Measurements from ENCODE around the gene SMOC2. TPM values are rescaled to one million over a fixed set of nuclear protein-coding genes. Genes with fewer than 3 reads are reported as not detected.

SMOC2 gene
- total and polyA plus RNA-seq, 2 of the 4 experiments (the other 2 are of a cell fraction): not detected

DNA sequence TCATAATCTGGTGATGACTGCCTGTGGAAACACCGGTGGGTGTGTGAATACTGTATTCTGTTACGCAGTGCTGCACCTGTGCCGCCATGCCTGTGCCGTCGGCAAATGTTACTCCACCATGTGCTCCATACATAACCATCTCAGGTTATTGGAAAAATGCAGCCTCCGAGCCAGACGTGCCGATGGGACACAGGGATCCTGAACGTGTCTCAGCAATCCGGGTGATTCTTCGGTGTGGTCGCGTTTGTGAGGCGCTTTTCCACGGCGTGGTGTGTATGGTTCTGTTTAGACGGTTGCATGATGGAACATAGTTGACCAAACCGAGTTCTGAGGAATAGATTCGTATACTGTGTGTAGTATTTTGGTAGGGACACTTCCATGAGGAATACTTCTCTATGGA is 130.3 kb downstream of the SMOC2 start:
- H2BK15ac ChIP-seq (ENCODE audit: low read depth, low read length): no peak overlapping the region
- ATAC-seq (ENCODE audit: low read depth): no peak
- no peak overlapping the region for H3K56ac ChIP-seq (ENCODE audit: extremely low read depth, insufficient read depth, low read length)
- BruUV-seq (replicated peaks): no TSS peak
- H4K8ac ChIP-seq (ENCODE audit: low read depth in 2 of 2, low read length in 2 of 2): no peak overlapping the region
- intact Hi-C loops (cut with micrococcal nuclease) (no loop called here), dilution Hi-C loops (cut with HindIII; ENCODE audit: low sequenced_read_pairs, unreplicated experiment) (no loop called here), in situ Hi-C loops (cut with MboI; ENCODE audit: low sequenced_read_pairs) (no loop called here)
- no peak overlapping the region for H3K23ac ChIP-seq (ENCODE audit: low read depth, low read length)
- H2AK5ac ChIP-seq (ENCODE audit: low read depth, low read length): no peak overlapping the region
- H3K4ac ChIP-seq (ENCODE audit: low read depth, low read length): no peak overlapping the region
- no peak overlapping the region for H2AK9ac ChIP-seq (replicated peaks; ENCODE audit: low read depth, low read length, poor library complexity)
- POLR2A ChIA-PET (ENCODE audit: unreplicated experiment): no interaction called here
- no peak overlapping the region for H4K5ac ChIP-seq (ENCODE audit: low read depth, low read length)
- no peak overlapping the region for H2AFZ ChIP-seq (replicated peaks; ENCODE audit: low read length, poor library complexity)
- H3K27me3 ChIP-seq (ENCODE audit: control insufficient read depth, insufficient read depth, low read length): no peaks in the 10 kb centered on the region
- no peaks in the 10 kb centered on the region for H4K20me1 ChIP-seq (ENCODE audit: insufficient read depth, low read length)
- no peak overlapping the region for H3K4me3 ChIP-seq (ENCODE audit: insufficient read depth, low read depth, low read length)
- H3K79me1 ChIP-seq (ENCODE audit: low read depth in 1 of 2, low read length in 2 of 2): no peaks in the 10 kb centered on the region
- no peak overlapping the region for H3K9ac ChIP-seq (ENCODE audit: low read depth, low read length)
- no peak overlapping the region for H2BK120ac ChIP-seq (ENCODE audit: low read depth, low read length)
- 93% methylated on average over 8 of the region's 19 CpGs; no CpG with 5 or more reads in 1 of the 2 experiments for WGBS, 2 experiments (ENCODE audit: extremely low coverage in 2 of 2, insufficient read length in 1 of 2)
- no peak overlapping the region for H3K27ac ChIP-seq (ENCODE audit: insufficient read depth, low read length)
- no peak overlapping the region for H3K14ac ChIP-seq (replicated peaks; ENCODE audit: low read depth, low read length)
- no peak overlapping the region for H2BK20ac ChIP-seq (ENCODE audit: low read depth, low read length)
- CTCF ChIA-PET: no interaction called here
- peaks cover 48% of the 10 kb centered on the region for H3K9me3 ChIP-seq (ENCODE audit: control insufficient read depth, insufficient read depth, low read length)
- H2BK5ac ChIP-seq (ENCODE audit: low read depth, low read length, poor library complexity, severe bottlenecking): no peak overlapping the region
- no peak overlapping the region for H4K91ac ChIP-seq (ENCODE audit: insufficient read depth, low read depth, low read length)
- no peaks in the 10 kb centered on the region for H3K9me1 ChIP-seq (ENCODE audit: insufficient read depth, low read length)
- no peak overlapping the region for H3K18ac ChIP-seq (ENCODE audit: low read depth, low read length)
- no peaks in the 10 kb centered on the region for H3K36me3 ChIP-seq (ENCODE audit: control insufficient read depth, insufficient read depth, low read length)
- H3K4me2 ChIP-seq (ENCODE audit: low read depth, low read length): no peak overlapping the region
- H3K4me1 ChIP-seq (ENCODE audit: control insufficient read depth, insufficient read depth, low read length): no peaks in the 10 kb centered on the region
- no peak for TF ChIP-seq USF2 (IDR thresholded peaks at IDR 0.05; ENCODE audit: low read depth, low read length)
- TF ChIP-seq SMC3 (IDR thresholded peaks at IDR 0.05; ENCODE audit: low read depth, low read length): no peak
- TF ChIP-seq RCOR1 (IDR thresholded peaks at IDR 0.05; ENCODE audit: insufficient replicate concordance, low read length): no peak
- no peak for TF ChIP-seq MAFK (IDR thresholded peaks at IDR 0.05; ENCODE audit: low read depth, low read length)
- TF ChIP-seq RAD21 (IDR thresholded peaks at IDR 0.05; ENCODE audit: low read length): no peak
- no peak for TF ChIP-seq NFE2L2 (IDR thresholded peaks at IDR 0.05; ENCODE audit: low read depth, low read length)
- TF ChIP-seq POLR2A (IDR thresholded peaks at IDR 0.05; ENCODE audit: low read depth, low read length): no peak
- TF ChIP-seq MAZ (IDR thresholded peaks at IDR 0.05; ENCODE audit: borderline replicate concordance, low read depth, low read length): no peak
- TF ChIP-seq CHD1 (IDR thresholded peaks at IDR 0.05; ENCODE audit: low read depth, low read length): no peak
- TF ChIP-seq, protein P1, sequence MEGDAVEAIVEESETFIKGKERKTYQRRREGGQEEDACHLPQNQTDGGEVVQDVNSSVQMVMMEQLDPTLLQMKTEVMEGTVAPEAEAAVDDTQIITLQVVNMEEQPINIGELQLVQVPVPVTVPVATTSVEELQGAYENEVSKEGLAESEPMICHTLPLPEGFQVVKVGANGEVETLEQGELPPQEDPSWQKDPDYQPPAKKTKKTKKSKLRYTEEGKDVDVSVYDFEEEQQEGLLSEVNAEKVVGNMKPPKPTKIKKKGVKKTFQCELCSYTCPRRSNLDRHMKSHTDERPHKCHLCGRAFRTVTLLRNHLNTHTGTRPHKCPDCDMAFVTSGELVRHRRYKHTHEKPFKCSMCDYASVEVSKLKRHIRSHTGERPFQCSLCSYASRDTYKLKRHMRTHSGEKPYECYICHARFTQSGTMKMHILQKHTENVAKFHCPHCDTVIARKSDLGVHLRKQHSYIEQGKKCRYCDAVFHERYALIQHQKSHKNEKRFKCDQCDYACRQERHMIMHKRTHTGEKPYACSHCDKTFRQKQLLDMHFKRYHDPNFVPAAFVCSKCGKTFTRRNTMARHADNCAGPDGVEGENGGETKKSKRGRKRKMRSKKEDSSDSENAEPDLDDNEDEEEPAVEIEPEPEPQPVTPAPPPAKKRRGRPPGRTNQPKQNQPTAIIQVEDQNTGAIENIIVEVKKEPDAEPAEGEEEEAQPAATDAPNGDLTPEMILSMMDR (conservative IDR thresholded peaks at IDR 0.05; ENCODE audit: low read depth, low read length): no peak
- TF ChIP-seq MXI1 (IDR thresholded peaks at IDR 0.05; ENCODE audit: borderline replicate concordance, low read depth, low read length): no peak
- TF ChIP-seq FOS (IDR thresholded peaks at IDR 0.05; ENCODE audit: low read depth, low read length): no peak
- TF ChIP-seq, protein P2, sequence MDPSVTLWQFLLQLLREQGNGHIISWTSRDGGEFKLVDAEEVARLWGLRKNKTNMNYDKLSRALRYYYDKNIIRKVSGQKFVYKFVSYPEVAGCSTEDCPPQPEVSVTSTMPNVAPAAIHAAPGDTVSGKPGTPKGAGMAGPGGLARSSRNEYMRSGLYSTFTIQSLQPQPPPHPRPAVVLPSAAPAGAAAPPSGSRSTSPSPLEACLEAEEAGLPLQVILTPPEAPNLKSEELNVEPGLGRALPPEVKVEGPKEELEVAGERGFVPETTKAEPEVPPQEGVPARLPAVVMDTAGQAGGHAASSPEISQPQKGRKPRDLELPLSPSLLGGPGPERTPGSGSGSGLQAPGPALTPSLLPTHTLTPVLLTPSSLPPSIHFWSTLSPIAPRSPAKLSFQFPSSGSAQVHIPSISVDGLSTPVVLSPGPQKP (IDR thresholded peaks at IDR 0.05; ENCODE audit: borderline replicate concordance, low read depth, low read length): no peak
- TF ChIP-seq BHLHE40 (IDR thresholded peaks at IDR 0.05; ENCODE audit: low read depth, low read length): no peak
- no peak for TF ChIP-seq CEBPB (IDR thresholded peaks at IDR 0.05; ENCODE audit: low read depth, low read length)
- TF ChIP-seq RFX5 (IDR thresholded peaks at IDR 0.05; ENCODE audit: low read depth, low read length): no peak
- DNase-seq: no peak

Measured in IMR-90 (cell line).